RCC 7860 (cell line): Measurements from ENCODE around the gene SAMD14.

ENCODE experiments used
- DNase-seq: peaks from one replicate; pipeline ENCODE4 v3.0.0-alpha.2; 2015; ENCODE audit warnings: low spot score
- FAIRE-seq: peaks from 2 replicates; lab custom pipeline; 2012; peaks lifted over from hg19 to GRCh38; lab: Jason Lieb, UNC

Gene SAMD14

DNA sequence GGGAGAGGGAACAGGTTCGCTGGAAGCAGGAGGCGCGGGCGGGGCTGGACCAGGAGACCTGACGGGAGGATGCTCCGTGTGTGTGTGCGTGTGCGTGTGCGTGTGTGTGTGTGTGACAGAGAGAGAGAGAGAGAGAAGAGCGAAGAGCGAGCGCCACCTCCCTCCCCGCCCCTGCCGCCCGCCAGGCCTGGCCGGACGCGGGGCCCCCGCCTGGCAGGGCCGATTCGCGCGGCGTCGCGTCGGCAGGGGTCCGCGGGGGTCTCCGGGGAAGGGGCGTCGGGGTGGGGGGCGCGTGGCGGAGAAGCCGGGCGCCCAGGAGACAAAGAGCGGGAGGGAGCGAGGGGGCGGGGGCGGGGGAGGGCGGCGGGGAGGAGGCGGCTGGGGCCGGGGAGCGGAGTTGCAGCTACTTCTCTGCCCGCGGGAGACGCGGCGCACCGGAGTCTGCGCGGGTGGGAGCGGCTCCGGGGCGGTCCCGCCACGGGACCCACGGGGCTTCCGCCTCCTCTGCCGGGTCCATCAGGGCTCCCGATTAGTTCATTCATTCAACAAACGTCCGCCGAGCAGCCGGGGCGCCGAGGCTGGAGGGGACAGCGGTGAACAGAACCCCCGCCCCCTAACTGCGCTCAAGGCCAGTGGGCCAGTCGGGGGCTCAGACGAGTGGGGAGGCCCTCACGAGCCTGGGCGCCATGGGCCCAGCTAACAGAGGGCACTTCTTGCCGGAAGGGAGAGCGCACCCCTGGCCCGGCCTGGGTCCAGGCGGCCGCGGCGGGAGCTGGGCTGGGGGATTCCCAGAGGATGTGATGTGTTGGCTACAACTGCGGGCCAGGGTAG, at the start of gene SAMD14:
SAMD14 (minus strand) TSS at position 433 of the 831 bp plus-strand sequence. CDS start 5,201 bp downstream, outside the sequence.
- DNase-seq: no peak
- no peak for FAIRE-seq

DNA sequence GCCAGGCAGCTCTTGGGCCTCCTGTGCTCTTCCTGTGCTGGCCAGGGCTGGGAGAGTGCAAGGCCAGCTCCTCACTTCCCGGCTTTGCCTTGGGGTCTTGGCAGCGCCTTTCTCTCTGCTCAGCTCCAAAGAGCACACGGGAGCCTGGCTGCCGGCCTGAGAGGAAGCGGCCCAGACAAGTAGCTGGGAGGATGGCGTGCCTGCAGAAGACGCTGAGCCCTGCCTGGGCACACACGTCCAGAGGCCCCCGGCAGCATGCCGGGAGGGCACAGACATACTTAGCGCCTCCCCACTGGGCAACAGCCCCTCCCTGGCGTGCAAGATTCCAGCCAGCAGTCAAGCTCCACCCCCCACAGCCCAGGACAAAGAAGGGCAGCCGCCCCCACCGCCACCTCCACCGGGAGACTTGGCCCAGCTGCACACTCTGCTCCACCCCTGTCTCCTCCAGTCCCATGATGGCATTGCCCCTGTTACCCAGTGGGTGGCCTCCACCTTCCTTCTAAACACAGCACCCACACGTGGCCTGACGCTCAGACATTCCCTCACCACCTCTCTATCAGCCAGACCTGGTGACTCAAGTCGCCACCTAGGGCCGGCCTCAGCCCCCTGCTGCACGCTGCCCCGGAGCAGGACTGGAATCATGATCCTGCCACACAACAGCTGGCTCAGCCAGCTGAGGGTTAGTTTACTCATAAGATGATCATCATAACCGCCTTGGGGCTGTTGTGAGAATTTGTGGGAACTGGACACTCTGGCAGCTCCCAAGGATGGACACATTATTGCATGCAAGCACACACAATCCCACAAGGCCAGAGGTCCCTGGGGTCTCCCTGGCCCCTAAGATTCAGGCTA, 48.2 kb upstream of the SAMD14 start:
- DNase-seq: peak; percentile 99
- FAIRE-seq: peak; percentile 91

DNA sequence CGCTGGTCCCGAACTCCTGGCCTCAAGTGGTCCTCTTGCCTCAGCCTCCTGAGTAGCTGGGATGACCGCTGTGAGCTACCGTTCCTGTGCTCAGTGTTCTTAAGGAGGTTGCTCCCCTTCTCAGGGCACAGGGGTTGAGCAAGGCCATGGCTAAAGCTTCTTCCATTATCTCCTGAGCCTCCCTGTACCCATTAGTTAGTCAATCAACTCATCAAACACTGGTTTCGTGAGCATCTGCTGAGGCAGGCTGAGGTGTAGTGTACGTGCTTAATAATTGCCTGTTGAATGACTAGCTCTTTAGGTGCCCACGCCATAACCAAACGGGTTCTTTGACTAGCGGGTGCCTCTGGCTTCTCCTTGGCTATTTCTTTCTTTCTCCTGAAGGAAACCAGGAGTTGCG, 47.5 kb upstream of the SAMD14 start:
- FAIRE-seq (no peak), DNase-seq (no peak)

DNA sequence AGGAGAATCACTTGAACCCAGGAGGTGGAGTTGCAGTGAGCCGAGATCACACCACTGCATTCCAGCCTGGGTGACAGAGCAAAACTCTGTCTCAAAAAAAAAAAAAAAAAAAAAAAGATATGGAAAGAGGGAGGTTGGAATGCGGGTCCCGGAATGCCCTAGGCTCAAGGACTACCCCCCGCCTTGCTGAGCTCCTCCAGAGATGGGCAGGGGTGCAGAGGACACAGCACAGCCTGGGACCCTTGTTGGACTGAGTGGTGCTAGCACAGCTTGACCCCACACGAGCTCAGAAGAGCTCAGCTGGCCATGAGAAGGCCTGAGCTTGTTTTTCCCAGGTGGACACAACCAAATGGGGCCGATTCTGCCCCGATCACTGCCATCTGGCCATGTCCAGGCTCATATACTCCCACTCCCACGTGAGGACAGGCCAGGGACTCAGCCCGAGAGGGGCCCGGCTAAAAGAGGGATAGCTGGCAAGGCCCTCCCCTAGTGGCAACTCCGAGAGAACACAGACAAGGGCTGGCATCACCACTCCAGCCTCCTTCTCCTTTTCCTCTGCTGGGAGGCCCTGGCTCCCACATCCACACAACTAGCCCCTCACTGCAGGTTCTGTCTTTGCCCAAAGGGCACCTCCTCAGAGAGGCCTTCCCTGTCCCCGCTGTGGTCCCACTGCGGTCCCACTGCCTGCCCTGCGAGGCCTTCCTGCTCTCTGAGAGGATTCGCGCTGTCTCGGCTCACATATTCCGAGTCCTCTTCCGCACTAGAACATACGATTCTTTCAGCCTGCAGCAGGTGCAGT, 46.8 kb upstream of the SAMD14 start:
- no peak for FAIRE-seq
- DNase-seq: no peak

DNA sequence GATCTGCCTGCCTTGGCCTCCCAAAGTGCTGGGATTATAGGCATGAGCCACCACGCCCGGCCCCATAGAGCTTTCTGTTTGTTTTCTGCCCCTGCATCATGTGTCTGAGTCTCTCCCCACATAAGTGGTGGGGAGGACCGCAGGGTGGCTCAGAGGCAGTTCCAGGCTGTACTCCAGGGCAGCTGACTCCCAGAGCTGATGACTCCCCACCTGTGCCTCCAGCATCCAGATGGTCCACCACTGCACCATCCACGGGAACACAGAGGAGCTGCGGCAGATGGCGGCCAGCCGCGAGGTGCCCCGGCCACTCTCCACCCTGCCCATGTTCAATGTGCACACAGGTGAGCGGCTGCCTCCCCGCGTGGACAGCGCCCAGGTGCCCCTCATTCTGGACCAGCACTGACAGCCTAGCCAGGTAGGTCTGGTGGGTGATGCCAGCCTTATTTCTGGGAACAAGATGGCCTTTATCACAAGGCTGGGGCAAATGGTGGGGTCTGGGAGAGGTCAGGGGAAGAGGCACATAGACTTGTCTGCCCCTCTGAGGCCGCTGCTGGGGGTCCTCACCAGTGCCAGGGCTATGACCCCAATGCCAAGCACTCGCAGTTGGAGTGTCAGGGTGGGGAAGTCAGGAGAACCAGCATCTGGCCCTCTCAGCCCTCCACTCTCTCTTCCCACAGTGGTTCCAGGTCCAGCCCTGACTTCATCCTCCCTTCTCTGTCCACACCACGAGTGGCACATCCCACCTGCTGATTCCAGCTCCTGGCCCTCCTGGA, 45.3 kb upstream of the SAMD14 start:
- FAIRE-seq (no peak), DNase-seq (no peak)

DNA sequence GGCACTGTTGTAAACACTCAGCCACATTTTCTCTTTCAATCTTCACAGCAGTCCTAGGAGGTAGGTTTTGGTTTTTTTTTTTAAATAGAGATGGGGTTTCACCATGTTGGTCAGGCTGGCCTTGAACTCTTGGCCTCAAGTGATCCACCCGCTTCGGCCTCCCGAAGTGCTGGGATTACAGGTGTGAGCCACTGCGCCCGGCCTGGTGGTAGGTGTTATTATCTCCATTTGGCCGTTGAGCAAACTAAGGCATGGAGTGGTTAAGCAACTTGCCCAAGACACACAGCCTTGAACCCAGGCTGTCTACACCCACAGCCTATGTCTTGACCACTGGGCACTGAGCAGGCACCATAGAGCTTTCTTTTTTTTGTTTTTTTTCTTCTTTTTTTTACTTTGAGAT, 44.5 kb upstream of the SAMD14 start:
- DNase-seq (no peak), FAIRE-seq (no peak)

DNA sequence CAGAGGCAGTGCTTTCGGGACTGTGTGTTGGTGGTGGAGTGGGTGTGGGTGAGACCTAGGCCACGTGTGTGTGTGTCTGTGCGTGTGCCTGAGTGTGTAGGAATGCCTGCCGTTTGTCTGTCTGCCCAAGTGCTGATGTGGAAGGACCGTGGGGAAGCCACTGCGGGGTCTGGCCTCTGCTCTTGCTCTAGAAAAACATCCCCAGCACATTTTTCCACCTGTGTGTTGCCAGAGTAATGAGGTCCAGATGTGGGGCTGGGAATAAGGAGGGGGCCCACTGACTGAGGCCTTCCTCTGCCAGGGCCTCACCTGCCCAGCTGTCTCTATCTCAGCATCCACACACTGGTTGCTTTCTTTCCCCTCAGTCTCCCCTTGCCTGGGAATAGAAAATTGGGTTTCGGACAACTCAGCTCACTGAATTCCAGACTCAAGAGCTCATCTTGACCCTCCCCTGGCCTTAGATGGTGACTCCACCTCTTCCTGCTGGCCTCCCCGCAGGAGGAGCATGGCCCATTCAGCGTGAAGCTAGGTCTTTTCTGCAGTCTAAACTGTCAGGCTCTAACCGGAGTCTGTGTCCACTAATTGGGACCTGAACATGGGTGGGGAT, 43.5 kb upstream of the SAMD14 start:
- no peak for FAIRE-seq
- no peak for DNase-seq

DNA sequence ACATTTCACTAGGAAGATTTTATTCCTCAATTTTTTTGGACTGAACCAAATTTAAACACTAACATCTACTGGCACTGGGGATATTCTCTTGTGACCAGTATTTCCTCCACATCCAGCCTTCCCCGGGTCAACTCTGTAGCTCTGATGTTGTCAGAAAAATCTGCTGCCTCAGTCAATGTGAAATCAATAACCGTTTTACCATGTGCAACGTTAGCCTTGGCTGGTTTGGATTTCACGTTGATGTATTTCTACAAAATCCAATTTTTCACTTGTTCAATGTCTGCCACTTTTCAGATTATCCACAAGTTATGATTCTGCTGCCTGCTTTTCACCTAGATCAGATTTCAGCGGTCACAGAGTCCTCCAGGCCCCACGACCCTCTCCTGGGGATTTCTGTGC, 43.0 kb upstream of the SAMD14 start:
- no peak for DNase-seq
- FAIRE-seq: no peak

DNA sequence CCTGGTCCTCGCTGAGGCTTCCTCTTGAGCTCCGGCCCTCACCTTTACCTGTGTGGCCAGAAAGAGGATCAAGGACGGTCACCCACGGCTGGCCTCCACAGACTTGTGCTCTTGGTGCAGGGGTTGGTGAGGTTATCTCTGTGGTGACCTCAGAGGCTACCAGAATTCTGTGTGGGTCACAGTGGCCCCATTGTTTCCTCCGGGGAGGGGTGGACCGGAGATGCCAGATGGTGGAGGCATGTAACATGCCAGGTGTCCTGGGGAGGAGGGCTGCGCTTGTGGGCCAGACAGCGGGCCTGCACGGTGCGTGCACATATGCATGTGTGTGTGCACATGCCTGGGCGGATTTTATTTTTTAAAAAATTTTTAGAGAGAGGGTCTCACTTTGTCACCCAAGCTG, 42.2 kb upstream of the SAMD14 start:
- DNase-seq (no peak), FAIRE-seq (no peak)

DNA sequence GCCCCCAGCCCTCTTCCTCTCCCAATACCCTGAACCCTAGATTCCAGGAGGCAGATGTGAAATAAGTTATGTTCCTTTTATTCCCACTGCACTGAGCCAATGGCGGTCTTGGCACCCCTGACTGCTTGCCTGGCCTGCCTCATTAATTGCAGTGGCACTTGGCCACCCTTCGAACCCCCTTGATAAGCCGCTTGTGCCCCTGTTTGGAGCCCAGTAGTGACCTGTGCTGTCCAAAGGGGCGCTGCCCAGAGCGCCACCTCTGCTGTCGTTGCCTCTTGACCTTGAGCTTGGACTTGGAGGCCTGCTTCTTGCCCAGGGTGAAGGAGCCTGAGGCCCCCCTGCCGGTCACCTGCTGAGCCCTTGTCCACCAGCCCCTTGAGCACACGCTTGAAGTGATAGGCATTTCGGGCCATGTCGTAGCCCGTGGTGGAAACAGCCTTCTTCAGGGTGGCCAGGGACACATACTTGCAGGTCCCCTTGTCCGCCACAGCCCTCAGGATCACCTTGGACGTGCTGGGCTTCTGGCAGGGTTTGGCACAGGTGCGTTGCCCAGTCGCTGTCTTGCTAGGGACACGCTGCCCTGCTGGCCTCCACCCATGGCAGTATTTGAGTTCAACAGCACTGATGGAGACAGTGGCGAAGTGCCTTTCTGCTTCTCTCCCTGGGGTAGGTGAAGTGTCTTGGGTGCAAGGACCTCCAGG, 41.6 kb upstream of the SAMD14 start:
- no peak for DNase-seq
- FAIRE-seq: no peak

DNA sequence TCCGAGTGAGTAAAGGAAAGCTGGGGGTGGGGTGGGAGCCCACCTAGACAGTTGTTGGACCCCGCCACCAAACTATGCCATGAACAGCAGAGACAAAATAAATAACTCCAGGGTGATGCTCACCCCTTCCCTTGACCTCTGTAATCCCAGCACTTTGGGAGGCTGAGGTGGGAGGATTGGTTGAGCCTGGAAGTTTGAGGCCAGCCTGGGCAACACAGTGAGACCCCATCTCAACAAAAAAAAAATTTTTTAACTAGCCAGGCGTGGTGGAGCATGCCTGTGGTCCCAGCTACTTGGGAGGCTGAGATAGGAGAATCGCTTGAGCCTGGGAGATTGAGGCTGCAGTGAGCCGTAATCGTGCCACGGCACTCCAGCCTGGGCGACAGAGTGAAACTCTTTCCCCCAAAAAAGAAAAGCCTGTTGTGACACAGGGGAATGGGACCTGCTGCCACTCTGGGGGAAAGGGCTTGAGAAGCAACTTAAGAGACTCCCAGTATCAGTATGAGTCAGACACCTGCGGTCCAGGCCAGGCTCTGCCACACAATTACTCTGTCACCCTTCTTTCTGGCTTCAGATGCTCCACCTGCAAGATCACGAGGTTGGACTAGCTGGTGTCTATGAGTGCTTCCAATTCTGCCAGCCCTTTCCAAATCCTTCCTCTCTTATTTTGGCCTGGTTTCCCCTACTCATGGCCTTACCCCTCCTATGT, 40.9 kb upstream of the SAMD14 start:
- peak; percentile 53 for FAIRE-seq
- peak; percentile 58 for DNase-seq

DNA sequence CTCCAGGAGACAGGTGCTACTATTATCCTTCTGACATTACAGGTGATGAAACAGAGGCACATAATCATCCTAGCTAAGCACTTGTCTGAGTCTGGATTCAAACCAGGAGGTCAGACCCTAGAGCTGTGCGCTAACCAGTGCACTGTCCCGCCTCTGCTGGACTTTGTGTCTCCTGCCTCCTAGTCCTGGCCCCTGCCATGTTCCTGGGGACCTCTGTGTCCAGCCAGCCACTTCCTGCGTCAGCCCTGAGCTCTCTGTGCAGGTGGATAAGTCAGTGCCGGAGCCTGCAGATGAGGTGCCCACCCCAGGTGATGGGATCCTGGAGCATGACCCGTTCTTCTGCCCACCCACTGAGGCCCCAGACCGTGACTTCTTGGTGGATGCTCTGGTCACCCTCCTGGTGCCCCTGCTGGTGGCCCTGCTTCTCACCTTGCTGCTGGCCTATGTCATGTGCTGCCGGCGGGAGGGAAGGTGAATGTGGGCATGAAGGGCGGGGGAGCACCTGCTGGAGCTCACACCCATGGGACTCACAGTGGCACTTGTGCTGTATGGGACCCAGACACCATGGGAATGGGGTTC, 40.0 kb upstream of the SAMD14 start:
- no peak for DNase-seq
- no peak for FAIRE-seq

DNA sequence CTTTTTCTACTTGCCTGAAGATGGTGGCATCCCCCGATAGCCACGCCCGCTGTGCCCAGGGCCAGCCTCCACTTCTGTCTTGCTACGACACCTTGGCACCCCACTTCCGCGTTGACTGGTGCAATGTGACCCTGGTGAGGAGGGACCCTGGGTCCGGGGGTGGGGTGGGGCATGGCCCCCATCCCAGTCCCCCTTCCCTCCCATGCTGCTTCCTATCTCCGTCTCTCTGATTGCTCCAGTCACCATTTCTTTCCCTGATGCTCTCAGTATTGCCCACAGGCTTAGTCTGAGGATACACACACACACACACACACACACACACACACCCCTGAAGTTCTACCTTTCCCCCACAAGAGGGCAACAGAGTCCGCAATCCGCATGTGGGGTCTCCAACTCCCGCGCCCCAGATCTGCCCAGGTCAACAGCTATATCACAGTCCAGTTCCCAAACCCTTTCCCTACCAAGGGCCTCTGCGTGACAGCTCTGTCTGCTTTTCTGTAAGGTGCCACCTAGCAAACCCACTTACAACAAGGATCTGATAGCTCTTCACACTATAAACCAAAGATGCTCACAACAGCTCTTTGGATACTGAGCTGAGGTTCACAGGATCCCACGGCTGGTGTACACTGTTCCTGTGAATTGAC, 39.3 kb upstream of the SAMD14 start:
- DNase-seq (peak; percentile 53), FAIRE-seq (no peak)

DNA sequence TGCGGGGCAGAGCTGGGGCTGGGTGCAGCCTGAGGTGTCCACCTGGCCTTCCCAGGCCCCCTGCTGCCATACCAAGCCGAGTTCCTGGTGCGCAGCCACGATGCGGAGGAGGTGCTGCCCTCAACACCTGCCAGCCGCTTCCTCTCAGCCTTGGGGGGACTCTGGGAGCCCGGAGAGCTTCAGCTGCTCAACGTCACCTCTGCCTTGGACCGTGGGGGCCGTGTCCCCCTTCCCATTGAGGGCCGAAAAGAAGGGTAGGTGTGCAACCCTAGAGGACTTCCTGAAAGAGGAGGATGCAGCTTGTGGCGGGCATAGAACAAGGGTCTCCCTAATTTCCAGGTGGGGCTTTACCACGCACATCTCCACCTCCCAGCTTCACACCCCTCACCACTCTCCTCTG, 38.4 kb upstream of the SAMD14 start:
- no peak for DNase-seq
- FAIRE-seq: no peak

DNA sequence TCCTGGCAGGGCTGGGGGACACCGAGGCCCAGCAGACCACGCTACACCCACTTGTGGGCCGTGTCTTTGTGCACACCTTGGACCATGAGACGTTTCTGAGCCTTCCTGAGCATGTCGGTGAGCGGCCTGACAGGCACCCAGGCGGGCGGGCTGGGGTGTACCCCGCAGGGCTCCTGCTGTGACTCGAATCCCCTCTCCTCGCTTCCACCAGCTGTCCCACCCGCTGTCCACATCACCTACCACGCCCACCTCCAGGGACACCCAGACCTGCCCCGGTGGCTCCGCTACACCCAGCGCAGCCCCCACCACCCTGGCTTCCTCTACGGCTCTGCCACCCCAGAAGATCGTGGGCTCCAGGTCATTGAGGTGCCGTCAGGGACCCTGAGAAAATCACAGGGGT, 37.4 kb upstream of the SAMD14 start:
- DNase-seq: no peak
- FAIRE-seq: no peak

DNA sequence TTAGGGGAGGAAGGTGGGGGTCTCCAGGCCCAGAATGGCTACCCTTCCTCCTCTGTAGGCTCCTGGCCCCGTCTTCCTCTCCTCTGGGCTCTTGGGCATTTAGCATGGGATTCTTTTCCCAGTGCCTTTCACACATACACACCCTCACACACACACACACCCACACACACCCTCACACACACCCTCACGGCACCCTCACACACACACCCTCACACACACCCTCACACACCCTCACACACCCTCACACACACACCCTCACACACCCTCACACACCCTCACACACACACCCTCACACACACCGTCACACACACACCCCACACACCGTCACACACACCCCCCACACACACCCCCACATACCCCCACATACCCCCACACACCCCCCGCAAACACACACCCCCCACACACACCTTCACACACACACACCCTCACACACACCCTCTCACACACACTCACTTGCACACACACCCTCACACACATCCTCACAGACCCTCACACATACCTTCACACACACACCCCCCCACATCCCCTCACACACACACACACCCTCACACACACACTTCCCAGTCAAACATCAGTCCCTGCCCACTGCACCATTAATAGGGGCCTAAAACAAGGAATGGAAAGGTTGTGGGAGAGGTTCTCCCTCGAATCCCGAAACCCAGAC, 36.7 kb upstream of the SAMD14 start:
- DNase-seq (no peak), FAIRE-seq (no peak)

DNA sequence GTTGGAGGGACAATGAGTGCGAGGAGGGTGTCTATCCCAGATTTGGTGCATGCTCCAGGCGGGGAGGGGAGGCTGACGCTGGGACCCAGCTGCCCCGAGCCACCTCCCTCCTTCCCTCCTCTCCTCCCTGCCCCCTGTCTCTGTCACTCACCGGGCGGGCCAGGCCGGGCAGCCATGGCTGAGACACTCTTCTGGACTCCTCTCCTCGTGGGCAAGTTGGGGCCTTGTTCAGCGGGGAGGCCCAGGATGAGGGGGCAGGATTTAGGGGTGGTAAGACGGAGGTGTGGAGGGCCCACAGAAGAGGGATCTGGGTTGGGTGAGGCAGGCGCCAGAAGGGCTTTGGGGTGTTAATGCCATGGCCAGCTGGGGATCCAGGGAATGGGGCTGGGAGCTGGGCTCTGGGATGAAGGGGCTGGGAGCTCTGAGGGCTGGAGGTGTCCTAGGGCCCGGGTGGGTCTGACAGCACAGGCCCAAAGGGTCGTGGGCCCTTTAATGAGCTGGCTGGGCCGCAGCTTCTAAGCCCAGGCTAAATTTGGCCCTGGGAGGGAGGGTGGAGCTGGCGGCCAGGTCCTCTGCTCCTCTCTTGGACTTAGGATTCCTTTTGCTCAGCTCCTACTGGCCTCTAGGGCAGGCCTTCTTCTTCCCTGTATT, 36.0 kb upstream of the SAMD14 start, which contains the start of gene SGCA:
SGCA (plus strand) TSS at position 139 of the 651 bp plus-strand sequence; CDS start at position 175, 36 bp downstream.
- DNase-seq (no peak), FAIRE-seq (no peak)
